GM23338 (cell line): ENCODE data around the gene NFIC. TPM values are rescaled to one million over a fixed set of nuclear protein-coding genes. Genes with fewer than 3 reads are reported as not detected.

Experiments used
- ATAC-seq: fragments of 200-7000 bp; cut with Tn5 transposase; 3 replicates; pipeline ENCODE4 v1.9.1; 2020
- DNase-seq: peaks from one replicate; pipeline ENCODE4 v3.0.0-alpha.2; 2015; ENCODE audit warnings: low spot score
- H2AFZ ChIP-seq: fragments of 200-600 bp; sonication (generic); 2 replicates; pipeline ENCODE4 v1.8.0; 2016; ENCODE audit warnings: antibody characterized with exemption, mild to moderate bottlenecking, moderate library complexity
- H3F3A ChIP-seq: fragments of 200-600 bp; sonication (generic); replicated peaks from 2 replicates; pipeline ENCODE4 v1.8.0; 2017; ENCODE audit warnings: antibody characterized with exemption, mixed run types, low read depth
- H3K27ac ChIP-seq: fragments of 200-600 bp; sonication (generic); 2 replicates; pipeline ENCODE4 v1.6.1; 2016; ENCODE audit warnings: low read depth
- H3K27me3 ChIP-seq: fragments of 200-600 bp; sonication (generic); 2 replicates; pipeline ENCODE4 v1.8.0; 2016; ENCODE audit warnings: mild to moderate bottlenecking, mixed run types, moderate library complexity; ENCODE audit not compliant: insufficient read depth
- H3K36me3 ChIP-seq: fragments of 200-600 bp; sonication (generic); 2 replicates; pipeline ENCODE4 v1.8.0; 2016; ENCODE audit warnings: mild to moderate bottlenecking; ENCODE audit not compliant: insufficient read depth
- H3K4me1 ChIP-seq: fragments of 200-600 bp; sonication (generic); 2 replicates; pipeline ENCODE4 v1.8.0; 2016; ENCODE audit warnings: mild to moderate bottlenecking, moderate library complexity; ENCODE audit not compliant: insufficient read depth
- H3K4me2 ChIP-seq: fragments of 200-600 bp; sonication (generic); 2 replicates; pipeline ENCODE4 v1.7.1; 2017; ENCODE audit warnings: mixed run types
- H3K4me3 ChIP-seq: fragments of 200-600 bp; sonication (generic); 2 replicates; pipeline ENCODE4 v1.6.1; 2016; ENCODE audit warnings: mixed run types
- H3K79me2 ChIP-seq: fragments of 200-600 bp; sonication (generic); replicated peaks from 2 replicates; pipeline ENCODE4 v1.8.0; 2017; ENCODE audit warnings: mild to moderate bottlenecking; ENCODE audit not compliant: insufficient read depth
- H3K9me2 ChIP-seq: fragments of 200-600 bp; sonication (generic); 2 replicates; pipeline ENCODE4 v1.8.0; 2017; ENCODE audit not compliant: insufficient read depth
- H4K20me1 ChIP-seq: fragments of 200-600 bp; sonication (generic); replicated peaks from 2 replicates; pipeline ENCODE4 v1.8.0; 2017; ENCODE audit warnings: mild to moderate bottlenecking; ENCODE audit not compliant: insufficient read depth
- H3K27ac Mint-ChIP-seq: 2 replicates; pipeline ENCODE4 v1.8.0; 2020; ENCODE audit warnings: inconsistent platforms, mild to moderate bottlenecking, moderate library complexity, mixed read lengths
- H3K27me3 Mint-ChIP-seq: 3 replicates; pipeline ENCODE4 v1.8.0; 2022; ENCODE audit warnings: low read depth, mild to moderate bottlenecking, moderate library complexity, mixed read lengths, inconsistent platforms; ENCODE audit not compliant: insufficient read depth, poor library complexity
- H3K36me3 Mint-ChIP-seq: 3 replicates; pipeline ENCODE4 v1.8.0; 2021; ENCODE audit warnings: low read depth, mild to moderate bottlenecking, inconsistent platforms, moderate library complexity, mixed read lengths
- H3K4me1 Mint-ChIP-seq: 3 replicates; pipeline ENCODE4 v1.8.0; 2020; ENCODE audit warnings: mild to moderate bottlenecking, inconsistent platforms, mixed read lengths
- H3K4me3 Mint-ChIP-seq: 3 replicates; pipeline ENCODE4 v1.8.0; 2021; ENCODE audit warnings: moderate library complexity, mild to moderate bottlenecking, inconsistent platforms, mixed read lengths
- H3K9me3 Mint-ChIP-seq: 3 replicates; pipeline ENCODE4 v1.8.0; 2020; ENCODE audit warnings: moderate library complexity, mild to moderate bottlenecking, inconsistent platforms, mixed read lengths
- CREB1 ChIP-seq: fragments of 250-450 bp; sonication (Bioruptor Pico); IDR thresholded peaks from 2 replicates; pipeline ENCODE4 v1.5.0; 2020; ENCODE audit warnings: low read depth, mild to moderate bottlenecking, moderate library complexity
- ETS1 ChIP-seq: IDR thresholded peaks from 2 replicates; pipeline ENCODE4 v1.6.1; 2016; ENCODE audit warnings: antibody characterized with exemption
- EZH2 ChIP-seq: fragments of 200-600 bp; sonication (generic); IDR thresholded peaks from one replicate; pipeline ENCODE4 v1.8.0; 2017; ENCODE audit warnings: antibody characterized with exemption, mild to moderate bottlenecking, low read depth; ENCODE audit not compliant: unreplicated experiment
- EZH2phosphoT487 ChIP-seq: fragments of 200-600 bp; sonication (generic); IDR thresholded peaks from one replicate; pipeline ENCODE4 v1.8.1; 2018; ENCODE audit warnings: antibody characterized with exemption; ENCODE audit not compliant: unreplicated experiment
- JUNB ChIP-seq: IDR thresholded peaks from one replicate; pipeline ENCODE4 v1.6.1; 2016; ENCODE audit warnings: antibody characterized with exemption; ENCODE audit not compliant: unreplicated experiment
- NANOG ChIP-seq: IDR thresholded peaks from 2 replicates; pipeline ENCODE4 v1.6.1; 2016; ENCODE audit warnings: antibody characterized with exemption, borderline replicate concordance
- POLR2AphosphoS5 ChIP-seq: IDR thresholded peaks from 2 replicates; pipeline ENCODE4 v1.6.1; 2016; ENCODE audit warnings: antibody characterized with exemption, low read depth
- REST ChIP-seq: IDR thresholded peaks from one replicate; pipeline ENCODE4 v1.6.1; 2018; ENCODE audit warnings: antibody characterized with exemption; ENCODE audit not compliant: unreplicated experiment
- STAT1 ChIP-seq: IDR thresholded peaks from one replicate; pipeline ENCODE4 v1.6.1; 2016; ENCODE audit warnings: antibody characterized with exemption; ENCODE audit not compliant: unreplicated experiment
- ZNF114 ChIP-seq: fragments of 250-450 bp; sonication (Bioruptor Pico); IDR thresholded peaks from 2 replicates; pipeline ENCODE4 v1.5.0; 2020; ENCODE audit warnings: mild to moderate bottlenecking, moderate library complexity
- ZNF331 ChIP-seq: fragments of 250-450 bp; sonication (Bioruptor Pico); IDR thresholded peaks from 2 replicates; pipeline ENCODE4 v1.5.0; 2020; ENCODE audit warnings: low read depth, mild to moderate bottlenecking, moderate library complexity
- polyA plus RNA-seq: library from polyadenylated mRNA; unstranded; fragments of >200 nt; fragmentation: Nextera tagmentation; extraction: Ambion mirVana; gene quantifications from 2 replicates; pipeline ENCODE4 v1.2.1, GENCODE V29; 2016
- total RNA-seq: library from RNA; depleted of rRNA; stranded (reverse); fragments of >200 nt; shearing (Covaris generic); gene quantifications from 2 replicates; pipeline ENCODE4 v1.2.3, GENCODE V29; 2014
- TF ChIP-seq, protein P1 (sequence below), 2 experiments: fragments of 200-600 bp in 1 of 2; sonication (generic) in 1 of 2; conservative IDR thresholded peaks; 2 replicates each; pipeline versions ENCODE4 v1.5.1 to v1.6.1; 2016 to 2017; ENCODE audit warnings: antibody characterized with exemption in 2 of 2, low read depth in 2 of 2, mild to moderate bottlenecking in 2 of 2, moderate library complexity in 1 of 2

NFIC gene
- total and polyA plus RNA-seq, 2 experiments from 2014 or later, result 1.3 to 5.3 TPM

GRCh38 chr19:3518255-3518654 is 151.9 kb downstream of the NFIC start:
- H3K4me2 ChIP-seq, result peak overlapping the region; percentile 70
- Mint-ChIP-seq H3K27me3 (peaks cover 11% of the 10 kb centered on the region), H3K4me3 (peak overlapping the region; percentile 48), H3K27ac (peak overlapping the region; percentile 87), H3K9me3 (no peaks in the 10 kb centered on the region; the same call in 1 of the 3 replicates), H3K4me1 (peaks cover 40% of the 10 kb centered on the region), H3K36me3 (peaks cover 9% of the 10 kb centered on the region)
- H3K4me1 ChIP-seq, result peaks cover 29% of the 10 kb centered on the region
- DNase-seq (peak; percentile 61), ATAC-seq (peak; percentile 70)
- H3F3A ChIP-seq, result no peaks in the 10 kb centered on the region
- H3K36me3 ChIP-seq, result no peaks in the 10 kb centered on the region
- H3K27ac ChIP-seq, result peak overlapping the region; percentile 12; the same call in 1 of the 2 replicates
- H3K27me3 ChIP-seq, result no peaks in the 10 kb centered on the region
- no peak for TF ChIP-seq EZH2
- no peak for TF ChIP-seq POLR2AphosphoS5
- peak; percentile 67 for TF ChIP-seq NANOG
- peak overlapping the region; percentile 27; the same call in 1 of the 2 replicates for H3K4me3 ChIP-seq
- H4K20me1 ChIP-seq, result no peaks in the 10 kb centered on the region; the same call in 1 of the 2 replicates
- no peaks in the 10 kb centered on the region for H3K9me2 ChIP-seq
- H2AFZ ChIP-seq, result no peak overlapping the region
- peaks cover 60% of the 10 kb centered on the region for H3K79me2 ChIP-seq

DNA sequence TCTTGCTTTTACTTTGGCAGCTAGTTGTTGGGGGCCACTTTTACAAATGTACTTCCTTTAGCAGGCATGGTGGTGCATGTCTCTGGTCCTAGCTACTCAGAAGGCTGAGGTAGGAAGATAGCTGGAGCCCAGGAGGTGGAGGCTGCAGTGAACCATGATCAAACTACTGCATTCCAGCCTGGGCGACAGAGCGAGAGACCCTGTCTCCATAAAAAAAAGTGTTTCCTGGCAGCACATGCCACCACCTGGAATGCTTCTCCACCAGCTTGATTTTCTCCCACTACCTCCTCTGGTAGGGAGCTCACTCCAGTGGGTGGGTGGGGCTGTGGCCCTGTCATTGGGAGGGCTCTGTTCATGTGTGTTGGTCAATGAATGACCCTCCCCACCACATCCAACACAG is 152.3 kb downstream of the NFIC start:
- Mint-ChIP-seq H3K9me3 (no peaks in the 10 kb centered on the region; the same call in 1 of the 3 replicates), H3K27me3 (peaks cover 11% of the 10 kb centered on the region), H3K27ac (peak overlapping the region; percentile 87), H3K36me3 (peaks cover 9% of the 10 kb centered on the region), H3K4me1 (peaks cover 40% of the 10 kb centered on the region), H3K4me3 (peak overlapping the region; percentile 48)
- ATAC-seq, result no peak
- peak overlapping the region; percentile 70 for H3K4me2 ChIP-seq
- 0 out of 2 replicates have a peak overlapping the region, but pooled peaks have one; percentile 12 for H3K27ac ChIP-seq
- H2AFZ ChIP-seq, result no peak overlapping the region
- no peak for DNase-seq
- H3F3A ChIP-seq, result no peaks in the 10 kb centered on the region
- peaks cover 29% of the 10 kb centered on the region for H3K4me1 ChIP-seq
- H4K20me1 ChIP-seq, result no peaks in the 10 kb centered on the region; the same call in 1 of the 2 replicates
- H3K27me3 ChIP-seq, result no peaks in the 10 kb centered on the region
- no peaks in the 10 kb centered on the region for H3K36me3 ChIP-seq
- peak overlapping the region; percentile 27; the same call in 1 of the 2 replicates for H3K4me3 ChIP-seq
- peaks cover 58% of the 10 kb centered on the region for H3K79me2 ChIP-seq
- no peaks in the 10 kb centered on the region for H3K9me2 ChIP-seq
- TF ChIP-seq STAT1, result no peak
- no peak for TF ChIP-seq ZNF331 (CRISPR knock-in tag)
- TF ChIP-seq, protein P1, sequence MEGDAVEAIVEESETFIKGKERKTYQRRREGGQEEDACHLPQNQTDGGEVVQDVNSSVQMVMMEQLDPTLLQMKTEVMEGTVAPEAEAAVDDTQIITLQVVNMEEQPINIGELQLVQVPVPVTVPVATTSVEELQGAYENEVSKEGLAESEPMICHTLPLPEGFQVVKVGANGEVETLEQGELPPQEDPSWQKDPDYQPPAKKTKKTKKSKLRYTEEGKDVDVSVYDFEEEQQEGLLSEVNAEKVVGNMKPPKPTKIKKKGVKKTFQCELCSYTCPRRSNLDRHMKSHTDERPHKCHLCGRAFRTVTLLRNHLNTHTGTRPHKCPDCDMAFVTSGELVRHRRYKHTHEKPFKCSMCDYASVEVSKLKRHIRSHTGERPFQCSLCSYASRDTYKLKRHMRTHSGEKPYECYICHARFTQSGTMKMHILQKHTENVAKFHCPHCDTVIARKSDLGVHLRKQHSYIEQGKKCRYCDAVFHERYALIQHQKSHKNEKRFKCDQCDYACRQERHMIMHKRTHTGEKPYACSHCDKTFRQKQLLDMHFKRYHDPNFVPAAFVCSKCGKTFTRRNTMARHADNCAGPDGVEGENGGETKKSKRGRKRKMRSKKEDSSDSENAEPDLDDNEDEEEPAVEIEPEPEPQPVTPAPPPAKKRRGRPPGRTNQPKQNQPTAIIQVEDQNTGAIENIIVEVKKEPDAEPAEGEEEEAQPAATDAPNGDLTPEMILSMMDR (conservative IDR thresholded peaks at IDR 0.05; ENCODE audit: low read depth in 2 of 2), result no peak
- no peak for TF ChIP-seq ZNF114
- TF ChIP-seq REST, result no peak
- TF ChIP-seq EZH2, result no peak
- no peak for TF ChIP-seq JUNB
- TF ChIP-seq ETS1, result no peak
- TF ChIP-seq NANOG, result no peak
- TF ChIP-seq EZH2phosphoT487, result no peak
- no peak for TF ChIP-seq CREB1
- no peak for TF ChIP-seq POLR2AphosphoS5
